ENCODE measurements around the gene MTLN.

MTLN gene

DNA sequence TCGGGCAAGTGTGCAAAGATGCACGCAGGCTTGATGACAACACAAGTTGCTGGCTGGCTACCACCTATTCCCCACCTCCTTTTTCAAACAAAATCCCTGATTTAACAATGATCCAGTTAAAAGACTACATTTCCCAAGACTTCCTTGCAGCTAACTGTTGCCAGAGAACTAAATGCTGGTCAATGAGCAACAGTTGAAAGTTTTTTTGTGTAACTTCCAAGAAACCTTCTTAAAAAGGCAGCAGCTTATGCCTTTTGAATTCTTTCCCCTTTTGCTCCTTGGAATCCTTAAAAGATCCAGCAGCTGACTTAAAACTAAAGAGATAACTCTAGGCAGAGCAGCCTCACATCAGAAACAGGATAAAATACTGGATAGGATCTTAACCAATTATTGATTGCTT is 46.1 kb downstream of the MTLN start:
- TF ChIP-seq, protein P1, sequence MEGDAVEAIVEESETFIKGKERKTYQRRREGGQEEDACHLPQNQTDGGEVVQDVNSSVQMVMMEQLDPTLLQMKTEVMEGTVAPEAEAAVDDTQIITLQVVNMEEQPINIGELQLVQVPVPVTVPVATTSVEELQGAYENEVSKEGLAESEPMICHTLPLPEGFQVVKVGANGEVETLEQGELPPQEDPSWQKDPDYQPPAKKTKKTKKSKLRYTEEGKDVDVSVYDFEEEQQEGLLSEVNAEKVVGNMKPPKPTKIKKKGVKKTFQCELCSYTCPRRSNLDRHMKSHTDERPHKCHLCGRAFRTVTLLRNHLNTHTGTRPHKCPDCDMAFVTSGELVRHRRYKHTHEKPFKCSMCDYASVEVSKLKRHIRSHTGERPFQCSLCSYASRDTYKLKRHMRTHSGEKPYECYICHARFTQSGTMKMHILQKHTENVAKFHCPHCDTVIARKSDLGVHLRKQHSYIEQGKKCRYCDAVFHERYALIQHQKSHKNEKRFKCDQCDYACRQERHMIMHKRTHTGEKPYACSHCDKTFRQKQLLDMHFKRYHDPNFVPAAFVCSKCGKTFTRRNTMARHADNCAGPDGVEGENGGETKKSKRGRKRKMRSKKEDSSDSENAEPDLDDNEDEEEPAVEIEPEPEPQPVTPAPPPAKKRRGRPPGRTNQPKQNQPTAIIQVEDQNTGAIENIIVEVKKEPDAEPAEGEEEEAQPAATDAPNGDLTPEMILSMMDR (IDR thresholded peaks at IDR 0.05): no peak
- H3K27ac ChIP-seq: no peak overlapping the region
- no peaks in the 10 kb centered on the region for H3K27me3 ChIP-seq (ENCODE audit: control insufficient read depth, insufficient read depth, low read length)
- H3K79me2 ChIP-seq: no peaks in the 10 kb centered on the region
- no peak overlapping the region for H3K4me2 ChIP-seq (ENCODE audit: low read length)
- no peaks in the 10 kb centered on the region for H3K9me3 ChIP-seq (ENCODE audit: control insufficient read depth, low read length)
- no peaks in the 10 kb centered on the region for H3K4me1 ChIP-seq
- no peak overlapping the region for H3K9ac ChIP-seq
- no peak overlapping the region for H3K4me3 ChIP-seq (ENCODE audit: low read depth, low read length)
- H2AFZ ChIP-seq: no peak overlapping the region
- no peaks in the 10 kb centered on the region for H3K36me3 ChIP-seq (ENCODE audit: control insufficient read depth, insufficient read depth, low read length)
